ENCODE data around the gene KIAA0825. TPM values are rescaled to one million over a fixed set of nuclear protein-coding genes. Genes with fewer than 3 reads are reported as not detected.

KIAA0825 gene
- polyA plus RNA-seq, 2 donors = 0.29 to 0.38 TPM

GRCh38 chr5:94481059-94481458 is 137.3 kb downstream of the KIAA0825 start:
- H3K36me3 ChIP-seq (ENCODE audit: control insufficient read depth in 2 of 2, insufficient read depth in 2 of 2, low read length in 1 of 2) = peaks cover 0 to 5% of the 10 kb centered on the region in 2 donors
- 95 to 99% methylated on average over 2 of the region's 2 CpGs for WGBS, 2 donors

GRCh38 chr5:94480486-94480885 is 137.9 kb downstream of the KIAA0825 start:
- Histone ChIP-seq H3K27me3 (ENCODE audit: control insufficient read depth in 1 of 2, insufficient read depth in 2 of 2, low read length in 2 of 2) (no peaks in the 10 kb centered on the region), H3K27ac (ENCODE audit: low read depth in 2 of 2, low read length in 1 of 2) (no peak overlapping the region), H3K4me1 (ENCODE audit: control insufficient read depth in 2 of 2, insufficient read depth in 2 of 2, low read length in 1 of 2) (no peaks in the 10 kb centered on the region), H3K9me3 (ENCODE audit: control insufficient read depth in 2 of 2, insufficient read depth in 1 of 2, low read depth in 1 of 2, low read length in 1 of 2) (no peaks in the 10 kb centered on the region), H3K36me3 (ENCODE audit: control insufficient read depth in 2 of 2, insufficient read depth in 2 of 2, low read length in 1 of 2) (peaks cover 0 to 5% of the 10 kb centered on the region in 2 donors), H3K4me3 (ENCODE audit: low read depth in 1 of 2, low read length in 2 of 2) (no peak overlapping the region)
- 90 to 93% methylated on average over 1 of the region's 1 CpG for WGBS, 2 donors

More at GRCh38 chr5:94481059-94481458, 137.3 kb downstream of the KIAA0825 start:
- H3K27ac ChIP-seq (ENCODE audit: low read depth in 2 of 2, low read length in 1 of 2) = no peak overlapping the region
- no peak overlapping the region for H3K4me3 ChIP-seq (ENCODE audit: low read depth in 1 of 2, low read length in 2 of 2)
- H3K4me1 ChIP-seq (ENCODE audit: control insufficient read depth in 2 of 2, insufficient read depth in 2 of 2, low read length in 1 of 2) = no peaks in the 10 kb centered on the region
- H3K9me3 ChIP-seq (ENCODE audit: control insufficient read depth in 2 of 2, insufficient read depth in 1 of 2, low read depth in 1 of 2, low read length in 1 of 2) = no peaks in the 10 kb centered on the region
- H3K27me3 ChIP-seq (ENCODE audit: control insufficient read depth in 1 of 2, insufficient read depth in 2 of 2, low read length in 2 of 2) = no peaks in the 10 kb centered on the region

GRCh38 chr5:94473936-94474335 is 144.5 kb downstream of the KIAA0825 start:
- H3K27ac ChIP-seq (ENCODE audit: low read depth in 2 of 2, low read length in 1 of 2) = no peak overlapping the region
- H3K9me3 ChIP-seq (ENCODE audit: control insufficient read depth in 2 of 2, insufficient read depth in 1 of 2, low read depth in 1 of 2, low read length in 1 of 2) = no peaks in the 10 kb centered on the region
- no peaks in the 10 kb centered on the region for H3K27me3 ChIP-seq (ENCODE audit: control insufficient read depth in 1 of 2, insufficient read depth in 2 of 2, low read length in 2 of 2)
- no peak overlapping the region for H3K4me3 ChIP-seq (ENCODE audit: low read depth in 1 of 2, low read length in 2 of 2)
- no peaks in the 10 kb centered on the region for H3K4me1 ChIP-seq (ENCODE audit: control insufficient read depth in 2 of 2, insufficient read depth in 2 of 2, low read length in 1 of 2)
- H3K36me3 ChIP-seq (ENCODE audit: control insufficient read depth in 2 of 2, insufficient read depth in 2 of 2, low read length in 1 of 2) = peaks cover 0 to 5% of the 10 kb centered on the region in 2 donors

- 65 to 82% methylated on average over 3 of the region's 3 CpGs for WGBS, 2 donors
- H3K27ac ChIP-seq (ENCODE audit: low read depth in 2 of 2, low read length in 1 of 2) = no peak overlapping the region
- no peak overlapping the region for H3K4me3 ChIP-seq (ENCODE audit: low read depth in 1 of 2, low read length in 2 of 2)
- no peaks in the 10 kb centered on the region for H3K4me1 ChIP-seq (ENCODE audit: control insufficient read depth in 2 of 2, insufficient read depth in 2 of 2, low read length in 1 of 2)
- H3K36me3 ChIP-seq (ENCODE audit: control insufficient read depth in 2 of 2, insufficient read depth in 2 of 2, low read length in 1 of 2) = peaks cover 0 to 4% of the 10 kb centered on the region in 2 donors
- no peaks in the 10 kb centered on the region for H3K27me3 ChIP-seq (ENCODE audit: control insufficient read depth in 1 of 2, insufficient read depth in 2 of 2, low read length in 2 of 2)
- no peaks in the 10 kb centered on the region for H3K9me3 ChIP-seq (ENCODE audit: control insufficient read depth in 2 of 2, insufficient read depth in 1 of 2, low read depth in 1 of 2, low read length in 1 of 2)
These were observed 146.9 kb downstream of the KIAA0825 start for GRCh38 chr5:94471521-94471920.

GRCh38 chr5:94470802-94471201 is 147.6 kb downstream of the KIAA0825 start:
- WGBS, 2 donors = 85 to 90% methylated on average over 6 of the region's 6 CpGs
- H3K27ac ChIP-seq (ENCODE audit: low read depth in 2 of 2, low read length in 1 of 2) = no peak overlapping the region
- no peaks in the 10 kb centered on the region for H3K36me3 ChIP-seq (ENCODE audit: control insufficient read depth in 2 of 2, insufficient read depth in 2 of 2, low read length in 1 of 2)
- no peaks in the 10 kb centered on the region for H3K27me3 ChIP-seq (ENCODE audit: control insufficient read depth in 1 of 2, insufficient read depth in 2 of 2, low read length in 2 of 2)
- H3K4me1 ChIP-seq (ENCODE audit: control insufficient read depth in 2 of 2, insufficient read depth in 2 of 2, low read length in 1 of 2) = no peaks in the 10 kb centered on the region
- H3K4me3 ChIP-seq (ENCODE audit: low read depth in 1 of 2, low read length in 2 of 2) = no peak overlapping the region
- H3K9me3 ChIP-seq (ENCODE audit: control insufficient read depth in 2 of 2, insufficient read depth in 1 of 2, low read depth in 1 of 2, low read length in 1 of 2) = no peaks in the 10 kb centered on the region

- no peaks in the 10 kb centered on the region for H3K4me1 ChIP-seq (ENCODE audit: control insufficient read depth in 2 of 2, insufficient read depth in 2 of 2, low read length in 1 of 2)
- 70 to 71% methylated on average over 5 of the region's 5 CpGs for WGBS, 2 donors
- H3K27ac ChIP-seq (ENCODE audit: low read depth in 2 of 2, low read length in 1 of 2) = no peak overlapping the region
- H3K27me3 ChIP-seq (ENCODE audit: control insufficient read depth in 1 of 2, insufficient read depth in 2 of 2, low read length in 2 of 2) = no peaks in the 10 kb centered on the region
- no peak overlapping the region for H3K4me3 ChIP-seq (ENCODE audit: low read depth in 1 of 2, low read length in 2 of 2)
- H3K9me3 ChIP-seq (ENCODE audit: control insufficient read depth in 2 of 2, insufficient read depth in 1 of 2, low read depth in 1 of 2, low read length in 1 of 2) = no peaks in the 10 kb centered on the region
- no peaks in the 10 kb centered on the region for H3K36me3 ChIP-seq (ENCODE audit: control insufficient read depth in 2 of 2, insufficient read depth in 2 of 2, low read length in 1 of 2)
These were observed 148.5 kb downstream of the KIAA0825 start for GRCh38 chr5:94469894-94470329.

GRCh38 chr5:94467954-94468930 is 150.2 kb downstream of the KIAA0825 start:
- Histone ChIP-seq H3K4me3 (ENCODE audit: low read depth in 1 of 2, low read length in 2 of 2) (no peak overlapping the region), H3K4me1 (ENCODE audit: control insufficient read depth in 2 of 2, insufficient read depth in 2 of 2, low read length in 1 of 2) (no peaks in the 10 kb centered on the region), H3K36me3 (ENCODE audit: control insufficient read depth in 2 of 2, insufficient read depth in 2 of 2, low read length in 1 of 2) (no peaks in the 10 kb centered on the region), H3K27me3 (ENCODE audit: control insufficient read depth in 1 of 2, insufficient read depth in 2 of 2, low read length in 2 of 2) (no peaks in the 10 kb centered on the region), H3K27ac (ENCODE audit: low read depth in 2 of 2, low read length in 1 of 2) (no peak overlapping the region), H3K9me3 (ENCODE audit: control insufficient read depth in 2 of 2, insufficient read depth in 1 of 2, low read depth in 1 of 2, low read length in 1 of 2) (no peaks in the 10 kb centered on the region)
- WGBS, 2 donors = 90 to 91% methylated on average over 5 of the region's 5 CpGs

GRCh38 chr5:94467346-94467953 is 151.0 kb downstream of the KIAA0825 start:
- H3K4me3 ChIP-seq (ENCODE audit: low read depth in 1 of 2, low read length in 2 of 2) = no peak overlapping the region
- no peak overlapping the region for H3K27ac ChIP-seq (ENCODE audit: low read depth in 2 of 2, low read length in 1 of 2)
- 90 to 94% methylated on average over 3 of the region's 3 CpGs for WGBS, 2 donors
- no peaks in the 10 kb centered on the region for H3K36me3 ChIP-seq (ENCODE audit: control insufficient read depth in 2 of 2, insufficient read depth in 2 of 2, low read length in 1 of 2)
- no peaks in the 10 kb centered on the region for H3K4me1 ChIP-seq (ENCODE audit: control insufficient read depth in 2 of 2, insufficient read depth in 2 of 2, low read length in 1 of 2)
- no peaks in the 10 kb centered on the region for H3K9me3 ChIP-seq (ENCODE audit: control insufficient read depth in 2 of 2, insufficient read depth in 1 of 2, low read depth in 1 of 2, low read length in 1 of 2)
- no peaks in the 10 kb centered on the region for H3K27me3 ChIP-seq (ENCODE audit: control insufficient read depth in 1 of 2, insufficient read depth in 2 of 2, low read length in 2 of 2)

- Histone ChIP-seq H3K27ac (ENCODE audit: low read depth in 2 of 2, low read length in 1 of 2) (no peak overlapping the region), H3K27me3 (ENCODE audit: control insufficient read depth in 1 of 2, insufficient read depth in 2 of 2, low read length in 2 of 2) (no peaks in the 10 kb centered on the region), H3K9me3 (ENCODE audit: control insufficient read depth in 2 of 2, insufficient read depth in 1 of 2, low read depth in 1 of 2, low read length in 1 of 2) (no peaks in the 10 kb centered on the region), H3K4me1 (ENCODE audit: control insufficient read depth in 2 of 2, insufficient read depth in 2 of 2, low read length in 1 of 2) (no peaks in the 10 kb centered on the region), H3K4me3 (ENCODE audit: low read depth in 1 of 2, low read length in 2 of 2) (no peak overlapping the region), H3K36me3 (ENCODE audit: control insufficient read depth in 2 of 2, insufficient read depth in 2 of 2, low read length in 1 of 2) (no peaks in the 10 kb centered on the region)
- 61 to 64% methylated on average over 2 of the region's 2 CpGs for WGBS, 2 donors
These were observed 154.7 kb downstream of the KIAA0825 start for GRCh38 chr5:94463739-94464138.

All from esophagus (tissue), 2 donors.